ENCODE data around the gene SUSD6.

SUSD6 gene

DNA sequence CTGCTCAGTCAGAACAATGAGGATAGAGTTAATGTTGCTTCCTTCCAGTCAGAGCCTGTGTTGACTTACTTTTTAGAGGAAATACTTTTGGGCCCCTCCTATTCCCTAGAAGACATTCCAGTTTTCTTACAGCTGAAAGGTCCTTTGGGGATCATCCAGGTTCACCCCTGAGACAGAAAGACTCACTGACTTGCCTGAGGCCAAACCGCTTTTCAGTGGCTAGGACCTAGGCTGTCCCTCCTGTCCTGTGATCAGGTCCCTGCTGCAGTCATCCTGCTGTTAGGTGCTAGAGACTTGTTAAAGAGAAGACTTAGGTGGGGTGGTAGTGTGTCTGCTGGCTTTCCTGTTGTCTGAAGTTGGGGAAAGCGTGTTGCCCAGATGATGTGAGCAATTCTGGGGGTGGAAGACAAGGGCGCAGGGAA, 39.6 kb downstream of the SUSD6 start:
- FAIRE-seq = no peak

DNA sequence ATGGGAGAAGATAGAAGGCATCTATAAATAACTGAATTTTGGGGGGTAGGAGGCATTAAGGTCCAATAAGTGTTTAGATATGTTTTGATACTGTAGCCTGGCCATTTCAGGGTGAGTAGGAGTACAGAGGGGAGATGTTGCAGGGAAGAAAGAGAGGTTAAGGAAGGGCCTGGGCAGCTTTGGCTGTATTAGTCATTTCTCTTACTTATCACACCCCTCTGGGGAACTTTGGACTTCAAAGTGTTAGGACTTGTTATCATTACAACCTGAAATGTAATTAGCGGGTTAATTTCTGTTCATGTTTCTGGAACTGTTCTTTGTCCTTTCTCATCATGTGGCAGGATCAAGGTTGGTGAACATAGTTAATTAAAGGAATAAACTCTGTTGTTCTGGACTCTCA, 40.3 kb downstream of the SUSD6 start:
- FAIRE-seq = no peak

DNA sequence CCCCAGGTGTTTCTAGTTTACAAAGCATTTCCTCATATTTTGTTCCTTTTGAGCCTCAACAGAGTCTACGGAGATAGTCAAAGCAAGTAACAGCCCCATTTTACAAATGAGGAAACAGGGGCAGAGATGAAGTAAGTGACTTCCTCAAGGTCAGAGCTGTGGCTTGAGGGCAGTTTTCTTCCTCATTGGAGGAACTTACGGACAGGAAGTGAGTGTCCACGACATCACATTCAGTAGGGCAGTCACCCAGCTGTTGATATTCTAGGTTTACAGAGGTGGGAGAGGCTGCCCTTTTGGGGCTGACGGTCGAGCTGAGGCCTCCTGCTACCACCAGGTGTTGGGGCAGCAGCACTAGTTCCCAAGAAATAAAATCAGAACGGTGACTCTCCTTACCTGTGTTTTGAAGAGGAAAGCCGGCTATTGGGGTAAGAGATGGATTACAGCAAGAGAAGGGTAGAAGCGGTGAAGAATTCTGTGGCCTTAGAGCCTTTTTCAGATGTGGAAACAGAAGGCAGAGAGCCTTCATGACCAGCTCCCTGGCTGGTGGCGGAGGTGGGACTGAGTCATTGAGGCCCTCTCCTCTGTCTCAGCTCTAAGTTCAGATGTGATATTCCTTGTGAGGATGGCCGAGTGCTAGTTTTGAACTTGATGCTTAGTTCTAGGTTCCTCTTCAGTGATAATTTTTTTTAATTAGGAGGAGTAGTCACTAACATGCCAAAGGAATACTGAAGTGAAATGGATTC, 41.7 kb downstream of the SUSD6 start:
- FAIRE-seq = no peak

DNA sequence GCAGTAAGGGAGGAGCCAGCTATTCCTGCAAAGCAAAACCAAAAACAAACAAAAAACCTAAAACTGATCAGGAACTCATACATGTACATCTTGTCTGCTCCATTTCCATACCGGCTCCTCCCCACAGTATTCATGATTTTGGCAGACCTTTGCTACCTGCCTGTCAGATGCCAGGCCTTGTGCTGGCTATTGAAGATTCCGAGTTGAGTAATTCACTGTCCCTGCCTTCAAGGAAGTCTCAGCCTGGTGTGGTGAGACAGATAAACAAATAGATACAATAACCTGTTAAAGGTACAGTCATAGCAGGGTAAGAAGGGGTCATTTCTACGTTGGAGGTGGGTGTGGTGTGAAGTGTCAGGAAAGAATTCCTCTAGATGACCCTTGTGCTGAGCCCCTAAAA, 42.7 kb downstream of the SUSD6 start:
- no peak for FAIRE-seq

DNA sequence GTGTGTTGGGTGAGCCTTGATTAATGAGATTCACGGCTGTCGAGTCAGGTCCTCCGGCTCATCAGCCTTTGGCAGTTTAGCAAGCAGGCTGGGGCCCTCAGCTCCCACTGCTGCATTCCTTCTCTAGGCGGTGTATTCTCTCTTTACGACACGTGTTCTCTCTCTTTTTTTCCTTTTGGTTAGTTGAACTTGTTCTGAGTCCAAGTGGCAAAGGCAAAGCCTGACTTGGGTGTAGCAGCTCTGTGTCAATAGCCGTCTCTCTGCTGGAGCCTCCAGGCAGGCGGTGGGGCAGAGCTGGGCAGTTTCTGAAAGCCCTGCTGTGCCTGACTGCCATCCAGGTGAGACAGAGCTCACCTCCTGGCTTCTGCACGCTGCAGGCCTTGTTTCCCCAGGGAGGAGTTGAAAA, 46.6 kb downstream of the SUSD6 start:
- FAIRE-seq = no peak

DNA sequence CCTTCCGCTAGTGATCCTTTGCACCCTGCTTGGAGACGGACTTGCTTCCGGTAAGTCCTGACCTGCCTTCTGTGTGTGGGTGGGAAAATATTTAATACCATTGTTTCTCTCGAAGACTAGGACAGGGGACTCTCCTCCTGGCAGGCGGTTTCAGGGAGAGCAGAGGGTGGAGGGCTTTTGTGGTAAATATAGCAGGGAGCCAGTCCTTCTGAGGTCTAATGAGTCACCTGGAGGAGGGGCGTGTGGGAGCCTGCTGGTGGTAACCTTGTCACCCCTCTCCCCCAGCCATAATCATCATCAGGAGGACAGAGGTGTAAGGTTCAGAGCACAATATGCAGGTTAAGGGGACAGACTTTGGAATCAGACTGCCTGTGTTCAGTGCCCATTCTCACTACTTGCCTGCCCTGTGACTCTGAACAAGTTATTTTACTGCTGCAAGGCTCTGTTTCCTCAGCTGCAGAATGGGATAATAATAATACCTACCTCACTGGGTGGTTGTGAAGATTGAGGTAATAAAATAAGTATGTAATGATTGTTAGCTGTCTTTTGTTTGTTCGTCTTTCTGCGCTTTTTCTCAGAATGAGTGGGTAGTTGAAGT, 47.4 kb downstream of the SUSD6 start:
- FAIRE-seq = no peak

DNA sequence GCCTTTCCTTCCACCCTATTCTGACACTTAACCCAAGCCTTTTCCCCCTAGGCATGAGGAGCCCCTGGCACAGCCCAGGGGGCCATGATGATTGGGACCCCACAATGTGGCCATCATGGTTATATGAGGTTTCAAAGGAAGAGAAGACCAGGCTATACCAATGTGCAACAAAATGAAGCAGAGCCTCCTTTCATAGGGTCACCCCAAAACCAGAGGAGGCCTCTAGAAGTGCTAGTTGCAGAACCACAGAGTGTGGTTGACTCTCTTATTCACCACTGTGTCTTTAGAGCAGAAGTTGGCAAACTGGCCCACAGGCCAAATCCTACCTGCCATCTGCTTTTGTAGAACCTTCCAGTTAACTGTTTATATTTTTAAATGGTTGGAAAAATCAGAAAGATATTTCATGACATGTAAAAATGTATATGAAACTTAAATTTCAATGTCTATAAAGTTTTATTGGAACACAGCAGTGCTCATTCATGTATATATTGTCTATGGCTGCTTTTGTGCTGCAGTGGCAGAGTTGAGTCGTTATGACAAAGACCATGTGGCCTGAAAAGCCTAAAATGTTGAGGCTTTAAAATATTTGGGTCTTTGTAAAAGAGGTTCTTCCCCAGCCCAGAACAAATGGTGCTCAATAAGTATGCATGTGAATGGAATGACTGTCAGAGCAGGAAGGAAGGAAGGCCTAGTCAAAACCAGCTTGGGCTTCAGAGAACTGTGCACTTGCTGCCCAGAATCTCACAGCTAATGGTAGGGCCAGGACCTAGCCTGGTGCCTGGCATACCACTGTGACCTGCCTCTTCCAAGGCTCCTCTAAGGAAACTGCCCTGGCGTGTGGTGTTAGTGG, 49.2 kb downstream of the SUSD6 start:
- no peak for FAIRE-seq

DNA sequence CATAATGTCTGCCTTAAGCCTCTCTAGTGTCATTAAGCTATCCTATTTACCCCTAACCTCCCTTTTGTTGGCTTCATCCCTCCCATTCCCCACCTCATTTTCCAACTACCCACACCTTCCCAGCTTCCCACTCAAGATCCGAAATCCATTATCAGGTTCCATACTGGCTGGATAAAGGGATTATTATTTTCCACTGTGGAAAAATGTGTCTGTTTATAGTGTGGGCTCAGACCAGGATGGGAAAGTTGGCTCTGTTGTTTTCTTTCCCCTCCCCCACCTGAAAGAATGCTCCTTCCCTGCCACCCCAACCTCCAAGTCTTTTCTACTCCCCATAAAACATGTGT, 49.8 kb downstream of the SUSD6 start:
- no peak for FAIRE-seq

DNA sequence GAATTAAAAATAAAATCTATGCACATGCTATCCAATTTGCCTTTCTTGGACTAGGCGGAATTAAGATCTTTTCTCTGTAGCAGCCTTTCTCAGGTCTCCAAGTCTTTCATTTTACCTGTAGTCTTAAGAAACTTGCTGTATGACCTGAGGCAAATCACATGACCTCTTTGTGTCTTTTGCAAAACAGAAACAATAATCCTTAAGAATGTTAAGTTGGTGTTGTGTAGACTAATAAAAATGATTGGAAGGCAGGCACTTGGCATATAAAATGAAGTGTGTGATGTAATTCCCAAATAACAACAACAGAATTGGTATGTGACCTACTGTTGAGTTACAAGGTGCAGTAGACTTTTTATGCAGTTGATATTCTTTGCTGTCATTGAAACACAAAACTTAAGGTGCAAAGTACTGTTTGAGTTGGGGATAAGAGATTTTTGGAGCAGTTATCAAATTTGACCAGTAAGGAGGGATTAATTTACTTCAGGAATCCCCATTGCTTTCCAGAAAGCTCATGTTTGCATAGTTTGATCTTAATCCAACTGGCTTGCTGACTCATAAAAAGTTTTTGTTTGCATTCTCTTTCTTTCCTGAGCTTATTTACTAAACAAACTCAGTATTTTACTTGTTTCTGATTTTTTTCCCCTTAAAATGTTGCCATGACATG, 51.4 kb downstream of the SUSD6 start:
- no peak for FAIRE-seq

DNA sequence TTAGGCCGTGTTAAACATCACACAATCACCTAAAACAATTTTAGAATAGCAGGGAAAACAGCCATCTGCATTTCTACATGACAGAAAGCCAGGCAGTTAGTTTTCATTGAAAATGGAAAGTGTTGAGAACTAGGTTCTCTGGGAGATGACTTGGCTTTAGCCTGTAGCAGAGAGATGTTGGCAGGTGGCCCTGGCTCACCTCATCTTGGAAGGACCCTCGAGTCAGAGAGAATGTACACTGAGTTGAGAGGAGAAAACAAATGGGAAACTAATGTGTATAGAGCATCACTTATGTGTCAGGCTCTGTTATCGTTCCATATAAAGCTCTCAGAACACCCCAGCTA, 51.9 kb downstream of the SUSD6 start:
- FAIRE-seq = no peak

DNA sequence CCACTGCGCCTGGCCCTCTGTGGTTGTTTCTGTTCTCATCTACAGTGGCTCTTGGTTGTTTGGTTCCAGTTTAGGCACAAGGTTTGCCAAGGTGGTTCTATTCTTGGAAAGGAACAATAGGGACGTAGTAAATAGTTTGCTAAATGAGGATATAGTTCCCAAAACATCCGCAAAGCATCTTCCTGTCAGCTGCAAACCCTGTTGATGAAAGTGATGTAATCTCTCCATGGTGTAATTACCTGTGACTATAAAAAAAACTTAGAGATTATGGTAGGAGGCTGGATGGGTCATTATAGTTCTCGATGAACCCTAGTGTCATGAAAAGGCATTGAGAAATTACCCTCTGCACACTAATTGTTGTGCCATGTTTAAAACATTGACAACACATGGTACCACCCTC, 52.9 kb downstream of the SUSD6 start:
- FAIRE-seq = no peak

DNA sequence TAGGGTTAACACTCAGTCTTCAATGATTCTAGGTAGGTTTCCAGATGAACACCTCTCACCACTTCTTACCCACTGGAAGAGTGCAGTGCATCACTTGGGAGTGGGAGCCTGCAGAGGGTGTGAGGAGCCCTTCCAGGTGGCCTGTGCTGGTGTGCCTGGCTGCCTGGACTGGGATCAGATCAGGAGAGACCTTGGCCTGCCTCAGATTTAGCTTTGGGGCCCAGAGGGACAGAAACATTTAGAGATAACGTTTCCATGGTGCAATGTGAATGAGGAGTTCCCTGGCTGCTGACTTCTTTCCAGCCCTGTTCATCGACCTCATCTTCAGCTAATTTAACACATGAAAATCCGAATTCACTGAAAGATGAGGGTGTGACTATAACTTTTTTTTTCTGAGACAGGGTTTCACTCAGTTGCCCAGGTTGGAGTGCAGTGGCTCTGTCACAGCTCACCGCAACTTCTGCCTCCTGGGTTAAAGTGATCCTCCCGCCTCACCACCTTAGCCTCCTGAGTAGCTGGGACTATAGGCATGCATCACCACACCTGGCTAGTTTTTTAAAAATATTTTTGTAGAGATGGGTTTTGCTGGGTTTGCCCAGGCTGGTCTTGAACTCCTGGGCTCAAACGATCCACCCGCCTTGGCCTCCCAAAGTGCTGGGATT, 53.6 kb downstream of the SUSD6 start:
- FAIRE-seq = no peak

DNA sequence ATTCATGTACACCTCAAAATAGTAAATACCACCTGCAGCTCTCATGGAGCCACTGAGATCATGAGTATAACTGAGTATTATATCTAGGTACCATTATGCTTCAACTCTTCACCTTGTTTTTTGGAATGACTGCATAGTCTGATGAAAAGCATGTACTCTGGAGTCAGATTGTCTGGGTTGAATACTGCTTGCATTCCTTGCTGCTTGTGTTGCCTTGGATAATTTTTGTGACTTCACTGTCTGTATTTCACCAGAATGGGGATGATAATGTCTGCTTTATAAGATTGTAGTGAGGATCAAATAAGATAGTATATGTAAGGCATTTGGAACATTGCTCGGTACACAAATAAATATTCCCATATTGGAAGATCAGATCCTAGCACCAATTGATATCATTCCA, 54.2 kb downstream of the SUSD6 start:
- FAIRE-seq = no peak

DNA sequence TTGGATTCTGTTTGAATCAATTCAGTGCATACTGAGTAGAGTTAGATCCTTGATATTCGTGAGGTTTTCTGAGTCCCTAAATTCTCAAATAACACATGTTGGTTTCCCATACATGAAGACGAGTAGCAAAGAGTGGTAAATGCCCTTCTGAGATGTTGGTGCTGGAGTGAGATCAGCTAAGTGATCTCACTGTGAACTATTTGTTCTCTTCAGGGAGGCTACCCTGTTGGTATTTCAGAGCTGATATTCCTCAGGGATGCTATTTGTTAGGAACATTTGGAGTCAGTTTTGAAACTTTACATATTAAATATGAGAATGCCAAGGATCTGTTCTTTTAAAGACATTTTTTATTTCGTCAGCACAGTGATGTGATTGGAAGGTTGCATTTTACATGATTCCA, 54.7 kb downstream of the SUSD6 start:
- no peak for FAIRE-seq

DNA sequence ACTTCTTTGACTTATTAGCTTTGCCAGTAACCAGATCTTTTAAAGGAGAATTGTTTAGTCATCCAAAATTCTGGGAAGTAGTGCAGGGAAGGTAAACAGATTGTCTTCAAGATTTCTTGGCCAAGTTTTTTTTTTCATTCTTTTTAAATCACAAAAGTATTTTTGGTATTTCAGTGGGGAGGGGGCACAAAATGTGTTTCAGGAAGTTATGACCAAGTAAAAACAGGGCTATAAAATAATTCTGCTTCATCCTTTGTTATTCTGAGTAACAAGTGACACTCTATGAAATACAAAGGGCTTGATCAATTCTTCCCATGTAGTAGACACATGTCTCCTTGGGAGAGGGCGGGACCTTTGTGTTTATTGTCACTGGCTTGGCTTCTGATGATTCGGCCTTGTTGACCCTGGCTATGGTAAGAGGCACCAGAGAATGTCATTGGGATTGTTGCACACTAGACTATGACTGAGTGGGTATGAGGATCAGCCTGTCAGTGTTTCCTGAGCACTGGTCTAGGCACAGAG, 55.4 kb downstream of the SUSD6 start:
- FAIRE-seq = no peak

DNA sequence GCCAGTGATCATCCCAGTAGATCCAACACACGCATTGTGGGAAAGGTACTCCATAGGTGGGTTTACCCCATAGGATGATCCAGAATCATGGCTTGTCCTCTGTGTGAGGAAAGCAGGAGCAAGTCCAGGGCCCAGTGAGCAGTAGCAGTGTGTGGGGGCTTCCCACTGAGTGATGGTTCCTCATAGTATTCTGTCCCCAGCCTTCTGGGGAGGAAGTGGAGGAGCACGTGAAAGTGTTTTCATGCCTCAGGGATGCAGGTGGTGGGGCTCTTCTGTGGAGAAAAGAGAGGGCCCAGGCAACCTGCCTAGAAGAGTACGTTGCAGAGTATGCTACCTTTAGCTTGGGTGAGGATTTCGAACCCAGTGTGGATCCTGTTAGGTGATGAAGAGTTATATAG, 56.5 kb downstream of the SUSD6 start:
- FAIRE-seq = no peak

DNA sequence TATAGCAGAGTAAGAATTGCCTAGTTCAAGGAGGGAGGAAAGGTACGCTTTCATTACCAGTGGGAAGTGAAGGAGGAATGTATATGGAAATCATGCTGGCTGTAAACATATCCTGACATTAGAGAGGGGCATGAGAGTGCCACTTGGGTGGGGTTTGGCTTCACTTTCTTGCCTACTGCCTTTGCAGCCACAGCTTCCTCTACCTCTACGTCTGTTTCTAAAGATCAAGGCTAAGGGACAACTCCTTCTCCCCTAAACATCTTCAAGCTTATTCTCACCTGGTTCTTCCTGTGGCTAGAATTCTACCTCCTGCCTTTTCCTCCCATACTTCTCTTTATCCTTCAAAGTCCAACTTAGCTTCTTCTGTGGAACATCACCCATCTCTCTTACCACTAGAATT, 58.0 kb downstream of the SUSD6 start:
- FAIRE-seq = no peak

DNA sequence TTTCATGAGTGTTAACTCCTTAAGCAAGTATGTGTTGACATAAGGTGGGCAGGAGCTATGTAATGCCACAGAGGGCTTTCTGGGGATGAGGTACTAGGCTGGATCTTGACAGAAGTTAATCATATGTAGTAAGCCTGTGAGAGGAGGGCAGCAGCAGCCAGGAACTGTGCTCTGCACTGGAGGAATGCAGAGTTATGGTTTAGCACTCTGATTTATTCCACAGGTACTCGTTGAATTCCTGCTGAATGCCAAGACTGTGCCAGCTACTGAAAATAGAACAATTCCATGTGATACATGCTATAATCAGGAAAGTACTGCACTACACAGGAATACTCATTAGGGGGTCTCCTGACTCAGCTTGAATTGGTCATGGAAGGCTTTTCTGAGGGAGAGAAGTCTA, 58.7 kb downstream of the SUSD6 start:
- FAIRE-seq = no peak

DNA sequence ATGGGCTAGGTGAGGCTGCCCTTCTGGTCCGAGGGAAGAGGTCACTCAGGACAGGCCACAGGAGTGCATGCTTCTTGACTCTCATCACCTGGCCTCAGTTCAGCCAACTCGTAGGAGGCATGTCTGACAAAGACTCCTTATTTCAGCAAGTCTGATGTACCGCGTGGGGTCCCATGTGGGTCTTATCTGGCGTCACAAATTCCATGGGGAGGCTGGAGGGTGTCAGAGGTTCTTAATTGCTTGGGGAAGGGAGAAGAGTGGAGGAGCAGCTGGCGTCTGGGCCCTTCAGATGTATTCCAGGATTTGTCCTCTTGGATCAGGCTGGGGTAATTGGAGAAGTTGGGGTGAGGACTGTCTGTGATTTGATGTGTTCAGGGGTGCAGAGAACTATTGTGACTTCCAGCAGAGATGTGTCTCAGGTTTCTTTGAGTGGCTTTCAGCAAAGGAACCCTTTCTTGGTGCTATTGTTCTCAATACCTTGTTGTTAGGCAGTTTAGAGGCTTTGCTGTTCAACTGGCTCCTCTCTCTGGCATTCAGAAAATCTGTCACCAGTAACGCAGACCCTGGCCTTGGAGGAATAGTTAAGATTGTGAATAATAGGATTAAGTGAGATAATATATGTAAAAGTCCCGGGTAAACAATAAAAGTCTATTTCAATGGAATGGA, 60.1 kb downstream of the SUSD6 start:
- FAIRE-seq = no peak

DNA sequence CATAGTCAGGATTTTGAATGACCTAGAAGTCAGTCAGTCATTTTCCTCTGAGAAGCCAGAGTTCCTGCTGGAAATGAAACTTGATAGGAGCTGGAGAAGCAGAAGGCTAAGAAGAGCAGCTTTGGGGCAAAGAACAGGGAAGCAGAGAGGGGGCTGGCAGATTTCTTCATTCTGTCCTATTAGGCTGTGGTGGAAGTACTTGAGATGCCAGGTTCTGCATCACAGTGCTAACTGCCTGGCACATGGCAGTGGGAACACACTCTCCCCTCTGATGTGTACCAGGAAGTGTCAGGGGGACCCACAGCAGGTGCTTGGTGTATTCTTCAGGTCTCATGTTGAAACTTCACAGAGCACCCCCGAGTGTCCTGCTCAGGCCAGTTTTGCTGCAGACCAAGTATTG, 61.0 kb downstream of the SUSD6 start:
- no peak for FAIRE-seq

DNA sequence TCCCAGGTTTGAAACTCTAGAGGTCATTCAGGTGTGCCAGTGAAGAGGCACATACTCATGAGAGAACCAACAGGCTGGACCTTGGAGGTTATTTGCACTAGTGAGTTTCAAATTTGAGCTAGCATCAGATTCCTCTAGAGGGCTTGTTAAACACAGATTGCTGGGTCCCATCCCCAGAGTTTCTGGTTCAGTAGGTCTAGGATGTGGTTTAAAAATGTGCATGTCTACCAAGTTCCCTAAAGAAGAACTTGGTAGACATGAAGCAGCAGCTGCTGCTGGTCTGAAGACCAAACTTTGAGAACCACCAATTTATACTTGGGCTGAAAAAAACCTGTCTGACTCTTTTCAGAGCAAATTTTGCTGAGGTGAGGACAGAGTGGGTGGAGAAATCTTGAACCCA, 61.7 kb downstream of the SUSD6 start:
- FAIRE-seq = no peak

DNA sequence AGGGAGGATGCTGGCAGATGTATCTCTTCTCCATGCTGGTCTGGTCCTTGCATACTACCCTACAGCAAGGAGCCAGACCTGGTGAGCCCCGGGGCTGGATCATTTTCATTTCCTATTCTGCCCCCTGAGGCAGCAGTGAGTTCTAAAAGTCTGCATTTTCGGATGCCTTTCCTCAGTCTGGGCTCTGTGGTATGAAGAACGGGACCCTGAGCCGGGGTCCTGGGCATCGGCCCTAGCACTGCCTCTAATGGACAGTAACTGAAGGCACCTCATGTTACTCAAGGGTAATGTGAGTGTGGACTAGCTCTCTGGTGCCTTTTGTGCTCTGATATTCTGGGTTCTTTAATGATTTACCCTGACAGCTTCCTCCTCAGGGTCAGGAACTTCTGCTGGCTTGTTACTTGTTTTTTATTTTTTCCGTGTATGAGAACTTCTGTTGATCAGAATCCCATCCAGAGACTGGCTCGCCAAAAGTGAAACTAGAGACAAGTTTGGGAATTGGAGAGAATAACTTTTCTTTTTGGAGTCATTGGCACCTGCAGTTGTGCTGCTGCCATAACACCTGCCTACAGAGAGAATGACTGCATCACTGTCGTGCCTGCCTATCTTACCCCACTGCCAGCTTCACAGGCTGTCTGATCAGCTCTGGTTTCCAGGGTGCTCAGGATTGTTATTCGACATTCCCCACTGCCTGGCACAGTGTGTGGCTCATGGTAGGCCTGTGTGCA, 62.3 kb downstream of the SUSD6 start:
- FAIRE-seq = no peak
